OCI-LY3 (cell line): ENCODE data around the gene PALMD.

Source experiments
- EZH2phosphoT487 ChIP-seq: fragments of 200-600 bp; shearing (Covaris generic); IDR thresholded peaks from 2 replicates; pipeline ENCODE4 v1.6.1; 2018; ENCODE audit warnings: antibody characterized with exemption, mixed run types, low read depth
- TF ChIP-seq, protein P1 (sequence below): fragments of 200-600, 300-600 bp; sonication (generic); IDR thresholded peaks from 2 replicates; pipeline ENCODE4 v1.5.1; 2014; ENCODE audit warnings: antibody characterized with exemption, low read length, low read depth

DNA sequence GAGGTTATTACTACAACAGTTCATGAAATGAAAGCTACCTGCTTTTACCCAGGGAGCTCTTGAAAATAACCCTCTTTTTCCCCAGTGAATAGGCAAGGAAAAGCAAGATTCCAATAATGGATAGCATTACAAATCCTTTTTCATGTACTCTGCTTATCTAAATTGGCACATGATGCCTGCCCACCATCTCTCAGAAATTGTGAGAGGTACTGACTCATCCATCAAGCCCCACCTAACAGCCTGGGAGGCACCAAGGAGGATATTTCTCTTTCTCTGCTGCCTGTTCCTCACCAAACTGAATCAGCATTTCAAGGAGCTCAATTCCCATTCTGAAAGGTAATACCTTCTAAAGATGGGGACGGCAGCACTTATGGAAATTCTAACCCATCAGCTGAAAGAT, 34.4 kb downstream of the PALMD start:
- TF ChIP-seq, protein P1, sequence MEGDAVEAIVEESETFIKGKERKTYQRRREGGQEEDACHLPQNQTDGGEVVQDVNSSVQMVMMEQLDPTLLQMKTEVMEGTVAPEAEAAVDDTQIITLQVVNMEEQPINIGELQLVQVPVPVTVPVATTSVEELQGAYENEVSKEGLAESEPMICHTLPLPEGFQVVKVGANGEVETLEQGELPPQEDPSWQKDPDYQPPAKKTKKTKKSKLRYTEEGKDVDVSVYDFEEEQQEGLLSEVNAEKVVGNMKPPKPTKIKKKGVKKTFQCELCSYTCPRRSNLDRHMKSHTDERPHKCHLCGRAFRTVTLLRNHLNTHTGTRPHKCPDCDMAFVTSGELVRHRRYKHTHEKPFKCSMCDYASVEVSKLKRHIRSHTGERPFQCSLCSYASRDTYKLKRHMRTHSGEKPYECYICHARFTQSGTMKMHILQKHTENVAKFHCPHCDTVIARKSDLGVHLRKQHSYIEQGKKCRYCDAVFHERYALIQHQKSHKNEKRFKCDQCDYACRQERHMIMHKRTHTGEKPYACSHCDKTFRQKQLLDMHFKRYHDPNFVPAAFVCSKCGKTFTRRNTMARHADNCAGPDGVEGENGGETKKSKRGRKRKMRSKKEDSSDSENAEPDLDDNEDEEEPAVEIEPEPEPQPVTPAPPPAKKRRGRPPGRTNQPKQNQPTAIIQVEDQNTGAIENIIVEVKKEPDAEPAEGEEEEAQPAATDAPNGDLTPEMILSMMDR, result no peak
- no peak for TF ChIP-seq EZH2phosphoT487
